GM23338 (cell line): ENCODE measurements around the gene KIF4A.

Experiments used
- CREB1 ChIP-seq: fragments of 250-450 bp; sonication (Bioruptor Pico); IDR thresholded peaks from 2 replicates; pipeline ENCODE4 v1.5.0; 2020; ENCODE audit warnings: low read depth, mild to moderate bottlenecking, moderate library complexity
- CTCF ChIP-seq, 2 experiments: fragments of 200-600 bp in 1 of 2; sonication (generic) in 1 of 2; conservative IDR thresholded peaks; 2 replicates each; pipeline versions ENCODE4 v1.5.1 to v1.6.1; 2016 to 2017; ENCODE audit warnings: antibody characterized with exemption in 2 of 2, low read depth in 2 of 2, mild to moderate bottlenecking in 2 of 2, moderate library complexity in 1 of 2
- ETS1 ChIP-seq: IDR thresholded peaks from 2 replicates; pipeline ENCODE4 v1.6.1; 2016; ENCODE audit warnings: antibody characterized with exemption
- EZH2 ChIP-seq: fragments of 200-600 bp; sonication (generic); IDR thresholded peaks from one replicate; pipeline ENCODE4 v1.8.0; 2017; ENCODE audit warnings: antibody characterized with exemption, mild to moderate bottlenecking, low read depth; ENCODE audit not compliant: unreplicated experiment
- EZH2phosphoT487 ChIP-seq: fragments of 200-600 bp; sonication (generic); IDR thresholded peaks from one replicate; pipeline ENCODE4 v1.8.1; 2018; ENCODE audit warnings: antibody characterized with exemption; ENCODE audit not compliant: unreplicated experiment
- JUNB ChIP-seq: IDR thresholded peaks from one replicate; pipeline ENCODE4 v1.6.1; 2016; ENCODE audit warnings: antibody characterized with exemption; ENCODE audit not compliant: unreplicated experiment
- NANOG ChIP-seq: IDR thresholded peaks from 2 replicates; pipeline ENCODE4 v1.6.1; 2016; ENCODE audit warnings: antibody characterized with exemption, borderline replicate concordance
- POLR2AphosphoS5 ChIP-seq: IDR thresholded peaks from 2 replicates; pipeline ENCODE4 v1.6.1; 2016; ENCODE audit warnings: antibody characterized with exemption, low read depth
- STAT1 ChIP-seq: IDR thresholded peaks from one replicate; pipeline ENCODE4 v1.6.1; 2016; ENCODE audit warnings: antibody characterized with exemption; ENCODE audit not compliant: unreplicated experiment
- TF ChIP-seq, protein P1 (sequence below): IDR thresholded peaks from one replicate; pipeline ENCODE4 v1.6.1; 2018; ENCODE audit warnings: antibody characterized with exemption; ENCODE audit not compliant: unreplicated experiment

- no peak for TF ChIP-seq CTCF (conservative IDR thresholded peaks at IDR 0.05; ENCODE audit: low read depth in 2 of 2)
- no peak for TF ChIP-seq EZH2
- TF ChIP-seq, protein P1, sequence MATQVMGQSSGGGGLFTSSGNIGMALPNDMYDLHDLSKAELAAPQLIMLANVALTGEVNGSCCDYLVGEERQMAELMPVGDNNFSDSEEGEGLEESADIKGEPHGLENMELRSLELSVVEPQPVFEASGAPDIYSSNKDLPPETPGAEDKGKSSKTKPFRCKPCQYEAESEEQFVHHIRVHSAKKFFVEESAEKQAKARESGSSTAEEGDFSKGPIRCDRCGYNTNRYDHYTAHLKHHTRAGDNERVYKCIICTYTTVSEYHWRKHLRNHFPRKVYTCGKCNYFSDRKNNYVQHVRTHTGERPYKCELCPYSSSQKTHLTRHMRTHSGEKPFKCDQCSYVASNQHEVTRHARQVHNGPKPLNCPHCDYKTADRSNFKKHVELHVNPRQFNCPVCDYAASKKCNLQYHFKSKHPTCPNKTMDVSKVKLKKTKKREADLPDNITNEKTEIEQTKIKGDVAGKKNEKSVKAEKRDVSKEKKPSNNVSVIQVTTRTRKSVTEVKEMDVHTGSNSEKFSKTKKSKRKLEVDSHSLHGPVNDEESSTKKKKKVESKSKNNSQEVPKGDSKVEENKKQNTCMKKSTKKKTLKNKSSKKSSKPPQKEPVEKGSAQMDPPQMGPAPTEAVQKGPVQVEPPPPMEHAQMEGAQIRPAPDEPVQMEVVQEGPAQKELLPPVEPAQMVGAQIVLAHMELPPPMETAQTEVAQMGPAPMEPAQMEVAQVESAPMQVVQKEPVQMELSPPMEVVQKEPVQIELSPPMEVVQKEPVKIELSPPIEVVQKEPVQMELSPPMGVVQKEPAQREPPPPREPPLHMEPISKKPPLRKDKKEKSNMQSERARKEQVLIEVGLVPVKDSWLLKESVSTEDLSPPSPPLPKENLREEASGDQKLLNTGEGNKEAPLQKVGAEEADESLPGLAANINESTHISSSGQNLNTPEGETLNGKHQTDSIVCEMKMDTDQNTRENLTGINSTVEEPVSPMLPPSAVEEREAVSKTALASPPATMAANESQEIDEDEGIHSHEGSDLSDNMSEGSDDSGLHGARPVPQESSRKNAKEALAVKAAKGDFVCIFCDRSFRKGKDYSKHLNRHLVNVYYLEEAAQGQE, result no peak
- TF ChIP-seq CREB1 (CRISPR knock-in tag), result no peak
- TF ChIP-seq JUNB, result no peak
- TF ChIP-seq EZH2phosphoT487, result no peak
- no peak for TF ChIP-seq POLR2AphosphoS5
- no peak for TF ChIP-seq ETS1
- TF ChIP-seq STAT1, result no peak
- no peak for TF ChIP-seq NANOG
These were observed 147.1 kb downstream of the KIF4A start for GRCh38 chrX:70437011-70437410.
